Ishikawa (cell line): Measurements from ENCODE around the gene ASB2.

Source experiments
- CEBPB ChIP-seq: IDR thresholded peaks from 2 replicates; pipeline ENCODE4 v1.6.1; 2012
- CREB1 ChIP-seq: IDR thresholded peaks from 2 replicates; pipeline ENCODE4 v1.6.1; 2012; ENCODE audit warnings: low read depth
- EGR1 ChIP-seq: IDR thresholded peaks from 2 replicates; pipeline ENCODE4 v1.6.1; 2012
- EP300 ChIP-seq: IDR thresholded peaks from 2 replicates; pipeline ENCODE4 v1.6.1; 2012; ENCODE audit warnings: borderline replicate concordance
- FOXM1 ChIP-seq: IDR thresholded peaks from 2 replicates; pipeline ENCODE4 v1.6.1; 2012; ENCODE audit warnings: low read depth, borderline replicate concordance
- MAX ChIP-seq: IDR thresholded peaks from 2 replicates; pipeline ENCODE4 v1.6.1; 2012
- NFIC ChIP-seq: IDR thresholded peaks from 2 replicates; pipeline ENCODE4 v1.6.1; 2012
- RAD21 ChIP-seq: IDR thresholded peaks from 2 replicates; pipeline ENCODE4 v1.6.1; 2012; ENCODE audit warnings: low read depth
- REST ChIP-seq: IDR thresholded peaks from 2 replicates; pipeline ENCODE4 v1.6.1; 2012; ENCODE audit warnings: low read depth, mild to moderate bottlenecking
- TAF1 ChIP-seq: IDR thresholded peaks from 2 replicates; pipeline ENCODE4 v1.6.1; 2012; ENCODE audit warnings: low read depth, mild to moderate bottlenecking
- TCF12 ChIP-seq: IDR thresholded peaks from 2 replicates; pipeline ENCODE4 v1.6.1; 2012; ENCODE audit warnings: low read depth
- TEAD4 ChIP-seq: IDR thresholded peaks from 2 replicates; pipeline ENCODE4 v1.6.1; 2012
- USF1 ChIP-seq: IDR thresholded peaks from 2 replicates; pipeline ENCODE4 v1.6.1; 2012
- YY1 ChIP-seq: IDR thresholded peaks from 2 replicates; pipeline ENCODE4 v1.6.1; 2012; ENCODE audit warnings: low read depth
- ZBTB7A ChIP-seq: IDR thresholded peaks from 2 replicates; pipeline ENCODE4 v1.6.1; 2012; ENCODE audit warnings: low read depth

The ASB2 gene

GRCh38 chr14:93980456-93981201, 4.3 kb upstream of the ASB2 start:
- TF ChIP-seq USF1: no peak
- TF ChIP-seq YY1: no peak
- no peak for TF ChIP-seq EP300
- TF ChIP-seq CREB1: no peak
- no peak for TF ChIP-seq REST
- TF ChIP-seq FOXM1: no peak
- TF ChIP-seq EGR1: no peak
- TF ChIP-seq TAF1: no peak
- TF ChIP-seq TCF12: no peak
- no peak for TF ChIP-seq MAX
- TF ChIP-seq ZBTB7A: no peak
- no peak for TF ChIP-seq RAD21
- TF ChIP-seq CEBPB: no peak
- no peak for TF ChIP-seq NFIC
- TF ChIP-seq TEAD4: no peak

GRCh38 chr14:93978735-93979134, 2.4 kb upstream of the ASB2 start:
- TF ChIP-seq TAF1: no peak
- TF ChIP-seq ZBTB7A: no peak
- TF ChIP-seq FOXM1: no peak
- TF ChIP-seq YY1: no peak

- TF ChIP-seq ZBTB7A: no peak
- no peak for TF ChIP-seq NFIC
- no peak for TF ChIP-seq YY1
- TF ChIP-seq TEAD4: no peak
- TF ChIP-seq TAF1: no peak
- no peak for TF ChIP-seq CREB1
- TF ChIP-seq CEBPB: no peak
Measured at GRCh38 chr14:93977790-93978581, 1.6 kb upstream of the ASB2 start.

GRCh38 chr14:93977171-93977570, 801 bp upstream of the ASB2 start:
- no peak for TF ChIP-seq MAX
- TF ChIP-seq FOXM1: no peak
- TF ChIP-seq RAD21: no peak
- TF ChIP-seq EGR1: no peak
- TF ChIP-seq ZBTB7A: no peak
- TF ChIP-seq YY1: no peak
- no peak for TF ChIP-seq CREB1
- no peak for TF ChIP-seq EP300

- no peak for TF ChIP-seq TCF12
Measured at GRCh38 chr14:93975791-93976476, 436 bp downstream of the ASB2 start.

- TF ChIP-seq RAD21 (no peak), EGR1 (no peak), TEAD4 (no peak), EP300 (no peak), TAF1 (no peak), REST (no peak), TCF12 (no peak), YY1 (no peak), FOXM1 (no peak), USF1 (no peak), MAX (no peak), ZBTB7A (no peak), CEBPB (no peak), NFIC (no peak), CREB1 (no peak)
Measured at GRCh38 chr14:93974833-93975232, 1.5 kb downstream of the ASB2 start.
